ENCODE measurements around the gene UNC79.

Gene UNC79

DNA sequence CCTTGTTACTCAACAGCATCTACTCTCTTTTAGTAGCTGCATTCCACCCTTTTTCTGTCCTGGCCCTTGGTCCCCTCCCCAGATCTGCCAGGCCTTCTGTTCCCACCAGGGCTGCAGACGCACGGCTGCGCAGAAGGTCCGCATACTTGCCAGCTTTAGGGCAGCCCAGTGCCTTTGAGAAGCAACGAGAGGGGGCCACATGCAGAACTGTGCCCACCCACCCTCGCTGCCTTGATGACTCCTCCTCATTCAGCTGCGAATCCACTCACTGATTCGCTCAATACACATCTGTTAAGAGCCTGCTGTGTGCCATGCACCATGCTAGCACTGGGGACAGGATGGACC is 318.3 kb downstream of the UNC79 start:
- TF ChIP-seq, protein P1, sequence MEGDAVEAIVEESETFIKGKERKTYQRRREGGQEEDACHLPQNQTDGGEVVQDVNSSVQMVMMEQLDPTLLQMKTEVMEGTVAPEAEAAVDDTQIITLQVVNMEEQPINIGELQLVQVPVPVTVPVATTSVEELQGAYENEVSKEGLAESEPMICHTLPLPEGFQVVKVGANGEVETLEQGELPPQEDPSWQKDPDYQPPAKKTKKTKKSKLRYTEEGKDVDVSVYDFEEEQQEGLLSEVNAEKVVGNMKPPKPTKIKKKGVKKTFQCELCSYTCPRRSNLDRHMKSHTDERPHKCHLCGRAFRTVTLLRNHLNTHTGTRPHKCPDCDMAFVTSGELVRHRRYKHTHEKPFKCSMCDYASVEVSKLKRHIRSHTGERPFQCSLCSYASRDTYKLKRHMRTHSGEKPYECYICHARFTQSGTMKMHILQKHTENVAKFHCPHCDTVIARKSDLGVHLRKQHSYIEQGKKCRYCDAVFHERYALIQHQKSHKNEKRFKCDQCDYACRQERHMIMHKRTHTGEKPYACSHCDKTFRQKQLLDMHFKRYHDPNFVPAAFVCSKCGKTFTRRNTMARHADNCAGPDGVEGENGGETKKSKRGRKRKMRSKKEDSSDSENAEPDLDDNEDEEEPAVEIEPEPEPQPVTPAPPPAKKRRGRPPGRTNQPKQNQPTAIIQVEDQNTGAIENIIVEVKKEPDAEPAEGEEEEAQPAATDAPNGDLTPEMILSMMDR (conservative IDR thresholded peaks at IDR 0.05; ENCODE audit: low read depth, low read length) = no peak
- H3K4me3 ChIP-seq (ENCODE audit: low read depth, low read length) = no peak overlapping the region
- DNase-seq (ENCODE audit: low read depth) = no peak

DNA sequence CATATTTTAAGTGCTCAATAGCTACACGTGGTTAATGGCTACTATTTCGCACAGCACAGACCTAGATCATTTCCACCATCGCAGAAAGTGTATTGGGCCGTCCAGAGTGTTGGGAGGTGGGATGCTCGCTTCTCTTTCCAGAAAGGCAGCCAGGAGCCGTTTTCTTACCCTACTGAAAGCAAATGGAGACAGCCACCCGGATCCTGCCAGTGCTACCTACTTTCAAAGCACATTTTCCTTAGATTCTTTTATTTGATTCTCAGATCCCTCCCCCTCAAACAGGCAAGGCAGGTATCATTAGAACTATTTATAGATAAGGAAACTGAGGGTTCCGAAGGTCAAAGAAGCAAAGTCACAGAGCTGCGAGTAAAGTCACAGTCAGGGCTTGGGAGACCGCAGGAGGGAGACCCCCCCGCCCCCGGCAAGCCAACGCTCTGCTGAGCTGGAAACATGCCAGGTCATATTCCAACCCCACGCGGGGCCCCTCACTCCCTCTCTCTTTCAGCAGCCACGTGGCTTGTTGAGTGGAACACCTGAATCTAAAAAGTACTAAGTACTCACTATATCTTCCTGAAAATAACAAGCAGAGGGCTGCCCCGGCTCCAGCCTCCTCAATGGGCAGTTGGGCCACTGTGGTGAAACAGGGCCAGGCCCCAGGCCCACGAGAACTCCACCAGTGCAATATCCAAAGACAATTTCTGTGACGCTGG is 321.4 kb downstream of the UNC79 start:
- TF ChIP-seq, protein P1 (conservative IDR thresholded peaks at IDR 0.05; ENCODE audit: low read depth, low read length) = no peak
- H3K4me3 ChIP-seq (ENCODE audit: low read depth, low read length) = no peak overlapping the region
- no peak for DNase-seq (ENCODE audit: low read depth)

DNA sequence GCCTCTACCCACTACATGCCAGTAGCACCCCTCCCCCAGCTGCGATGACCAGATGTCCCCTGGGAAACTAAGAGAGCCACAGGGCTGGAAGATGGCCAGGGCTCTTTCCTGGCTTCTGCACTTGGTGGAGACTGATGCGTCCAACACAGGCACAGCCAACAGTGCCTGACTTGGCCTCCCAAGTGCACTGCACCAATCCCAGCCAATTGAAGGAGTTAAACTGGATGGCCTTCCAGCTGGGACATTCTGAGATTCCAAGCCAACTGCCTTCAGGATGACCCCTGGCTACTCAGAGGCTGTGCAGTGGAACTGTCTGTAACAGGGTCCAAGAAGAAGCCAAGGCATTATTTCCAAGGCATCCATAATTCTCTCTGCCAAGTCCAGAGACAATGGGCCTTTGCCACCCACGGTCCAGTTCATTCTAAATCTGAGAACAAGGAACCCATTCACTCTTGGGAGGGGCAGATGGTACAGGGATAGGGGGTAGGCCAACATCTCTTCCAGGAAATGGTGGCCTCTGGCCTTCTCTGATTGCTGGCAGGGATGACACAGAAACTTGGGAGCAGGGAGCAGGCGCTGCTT is 322.3 kb downstream of the UNC79 start:
- no peak overlapping the region for H3K4me3 ChIP-seq (ENCODE audit: low read depth, low read length)
- DNase-seq (ENCODE audit: low read depth) = no peak
- TF ChIP-seq, protein P1 (conservative IDR thresholded peaks at IDR 0.05; ENCODE audit: low read depth, low read length) = no peak

DNA sequence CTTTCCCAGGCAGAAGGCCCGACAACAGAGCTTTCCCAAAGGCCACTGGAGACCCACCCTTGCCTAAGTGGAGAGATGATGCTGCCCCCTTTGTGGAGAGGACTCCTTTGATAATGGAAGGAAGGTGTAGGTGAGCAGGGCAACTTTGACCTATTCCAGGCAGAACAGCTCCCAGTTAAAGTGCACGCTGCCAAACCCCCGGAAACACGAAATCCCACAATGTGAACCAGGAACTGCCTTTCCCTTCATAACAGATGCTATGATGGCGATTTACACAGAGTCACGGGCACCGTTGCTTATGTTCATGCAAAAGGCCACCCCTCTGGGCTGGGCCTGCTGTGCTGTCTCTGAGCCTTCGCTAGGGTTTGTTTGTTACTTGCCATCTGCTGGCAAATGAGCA is 322.9 kb downstream of the UNC79 start:
- no peak for DNase-seq (ENCODE audit: low read depth)
- TF ChIP-seq, protein P1 (conservative IDR thresholded peaks at IDR 0.05; ENCODE audit: low read depth, low read length) = no peak
- H3K4me3 ChIP-seq (ENCODE audit: low read depth, low read length) = no peak overlapping the region

DNA sequence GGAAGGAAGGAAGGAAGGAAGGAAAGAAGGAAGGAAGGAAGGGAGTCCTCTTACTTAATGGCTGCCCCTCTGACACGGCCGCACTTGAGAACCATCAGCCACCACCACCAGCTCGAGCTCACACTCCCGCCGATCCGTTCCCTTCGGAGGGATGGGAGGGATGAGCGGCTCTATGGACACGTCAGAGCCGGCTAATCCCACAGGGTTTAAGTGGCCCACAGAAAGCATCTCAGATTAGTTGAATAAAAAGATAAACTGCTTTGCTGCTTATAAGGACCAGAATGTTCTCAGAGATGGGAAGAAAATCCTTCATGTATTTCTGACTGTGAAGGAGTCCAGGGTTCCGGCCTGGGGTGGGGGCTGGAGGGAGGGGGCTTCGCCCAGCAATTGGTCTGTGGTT is 326.5 kb downstream of the UNC79 start:
- TF ChIP-seq, protein P1 (conservative IDR thresholded peaks at IDR 0.05; ENCODE audit: low read depth, low read length) = no peak
- no peak for DNase-seq (ENCODE audit: low read depth)
- H3K4me3 ChIP-seq (ENCODE audit: low read depth, low read length) = no peak overlapping the region
